SK-N-SH treated with all-trans-retinoic acid at 6 μM for 48 hours (cell line): ENCODE results near the gene VIT.

Experiments used
- OSR1 ChIP-seq: fragments of 250-450 bp; sonication (Bioruptor Pico); IDR thresholded peaks from 2 replicates; pipeline ENCODE4 v1.8.0; 2022; ENCODE audit warnings: moderate library complexity, mild to moderate bottlenecking, inconsistent platforms
- ZFP30 ChIP-seq: fragments of 450-650 bp; formaldehyde crosslinking; IDR thresholded peaks from 2 replicates; pipeline ENCODE4 v1.5.0; 2022; ENCODE audit warnings: mild to moderate bottlenecking, moderate library complexity

DNA sequence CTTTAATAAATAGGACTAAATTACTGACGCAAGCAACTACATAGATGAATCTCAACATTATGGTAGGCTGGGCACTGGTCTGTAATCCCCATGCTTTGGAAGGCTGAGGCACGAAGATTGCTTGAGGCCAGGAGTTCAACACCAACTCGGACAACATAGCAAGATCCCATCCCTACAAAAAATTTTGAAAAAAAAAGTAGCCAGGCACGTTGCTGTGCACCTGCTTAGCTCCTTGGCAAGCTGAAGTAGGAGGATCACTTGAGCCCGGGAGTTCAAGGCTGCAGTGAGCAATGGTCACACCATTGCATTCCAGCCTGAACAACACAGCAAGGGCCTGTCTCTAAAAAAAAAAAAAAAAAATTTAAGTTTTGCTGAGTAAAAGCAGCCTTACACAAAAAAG is 43.4 kb upstream of the VIT start:
- TF ChIP-seq ZFP30 (no peak), OSR1 (CRISPR knock-in tag) (no peak)
